MM.1S (cell line): Measurements from ENCODE around the gene ITPRID1.

ENCODE experiments used
- DNase-seq: peaks from one replicate; pipeline ENCODE4 v3.0.0-alpha.2; 2015
- H2AFZ ChIP-seq: fragments of 300-600 bp; sonication (generic); 2 replicates; pipeline ENCODE4 v1.6.0; 2016; ENCODE audit warnings: antibody characterized with exemption, low read length
- H3F3A ChIP-seq: fragments of 300-600 bp; sonication (generic); 2 replicates; pipeline ENCODE4 v1.6.1; 2016; ENCODE audit warnings: mild to moderate bottlenecking, antibody characterized with exemption, low read length, moderate library complexity, mixed read lengths; ENCODE audit not compliant: insufficient read depth
- H3K27ac ChIP-seq: fragments of 300-600 bp; sonication (generic); 2 replicates; pipeline ENCODE4 v1.5.1; 2016; ENCODE audit warnings: mild to moderate bottlenecking, low read length
- H3K27me3 ChIP-seq: fragments of 300-600 bp; sonication (generic); replicated peaks from 2 replicates; pipeline ENCODE4 v1.6.0; 2016; ENCODE audit warnings: low read length; ENCODE audit not compliant: insufficient read depth
- H3K36me3 ChIP-seq: fragments of 300-600 bp; sonication (generic); replicated peaks from 2 replicates; pipeline ENCODE4 v1.6.1; 2016; ENCODE audit warnings: mild to moderate bottlenecking, low read length, mixed read lengths; ENCODE audit not compliant: insufficient read depth
- H3K4me1 ChIP-seq: fragments of 300-600 bp; sonication (generic); 2 replicates; pipeline ENCODE4 v1.6.1; 2016; ENCODE audit warnings: low read length, mixed read lengths
- H3K4me2 ChIP-seq: fragments of 300-600 bp; sonication (generic); 2 replicates; pipeline ENCODE4 v1.6.0; 2016; ENCODE audit warnings: low read depth, low read length
- H3K4me3 ChIP-seq: fragments of 300-600 bp; sonication (generic); 2 replicates; pipeline ENCODE4 v1.5.1; 2016; ENCODE audit warnings: low read length, mixed read lengths
- H3K79me2 ChIP-seq: fragments of 300-600 bp; sonication (generic); 2 replicates; pipeline ENCODE4 v1.6.1; 2016; ENCODE audit warnings: mixed run types, low read length, mixed read lengths
- H3K9ac ChIP-seq: fragments of 300-600 bp; sonication (generic); 2 replicates; pipeline ENCODE4 v1.6.1; 2016; ENCODE audit warnings: low read length, mixed read lengths
- H3K9me2 ChIP-seq: fragments of 300-600 bp; sonication (generic); replicated peaks from 2 replicates; pipeline ENCODE4 v1.6.1; 2016; ENCODE audit warnings: mild to moderate bottlenecking, low read length, mixed read lengths; ENCODE audit not compliant: insufficient read depth
- H3K9me3 ChIP-seq: fragments of 300-600 bp; sonication (generic); replicated peaks from 2 replicates; pipeline ENCODE4 v1.6.1; 2016; ENCODE audit warnings: mild to moderate bottlenecking, low read length, mixed read lengths; ENCODE audit not compliant: insufficient read depth
- H4K20me1 ChIP-seq: fragments of 300-600 bp; sonication (generic); 2 replicates; pipeline ENCODE4 v1.6.1; 2016; ENCODE audit warnings: mild to moderate bottlenecking, low read length, moderate library complexity, mixed read lengths; ENCODE audit not compliant: insufficient read depth
- CTCF ChIP-seq: fragments of 300-600 bp; sonication (generic); IDR thresholded peaks from 2 replicates; pipeline ENCODE4 v1.5.1; 2016; ENCODE audit warnings: antibody characterized with exemption, low read length, mixed read lengths
- EZH2 ChIP-seq: fragments of 300-600 bp; sonication (generic); optimal IDR thresholded peaks from 2 replicates; pipeline ENCODE3; 2017; ENCODE audit warnings: low read depth, mild to moderate bottlenecking, antibody characterized with exemption, low read length, mixed read lengths
- EZH2phosphoT487 ChIP-seq: fragments of 300-600 bp; sonication (generic); IDR thresholded peaks from 2 replicates; pipeline ENCODE4 v1.6.1; 2018; ENCODE audit warnings: antibody characterized with exemption, low read length

The ITPRID1 gene

GRCh38 chr7:31603046-31603445, 89.2 kb downstream of the ITPRID1 start:
- H3K9me3 ChIP-seq, result no peaks in the 10 kb centered on the region
- H3K36me3 ChIP-seq, result no peaks in the 10 kb centered on the region
- no peaks in the 10 kb centered on the region for H4K20me1 ChIP-seq
- TF ChIP-seq EZH2phosphoT487 (no peak), CTCF (no peak), EZH2 (no peak)
- H3K4me2 ChIP-seq, result no peak overlapping the region
- no peaks in the 10 kb centered on the region for H3F3A ChIP-seq
- H3K27ac ChIP-seq, result no peak overlapping the region
- H3K4me3 ChIP-seq, result no peak overlapping the region
- H2AFZ ChIP-seq, result no peak overlapping the region
- DNase-seq, result no peak
- no peaks in the 10 kb centered on the region for H3K27me3 ChIP-seq
- no peaks in the 10 kb centered on the region for H3K9me2 ChIP-seq
- no peaks in the 10 kb centered on the region for H3K79me2 ChIP-seq
- no peaks in the 10 kb centered on the region for H3K4me1 ChIP-seq
- no peak overlapping the region for H3K9ac ChIP-seq

- no peak overlapping the region for H3K4me2 ChIP-seq
- no peak for DNase-seq
- H3K79me2 ChIP-seq, result no peaks in the 10 kb centered on the region
- no peaks in the 10 kb centered on the region for H3K4me1 ChIP-seq
- H3F3A ChIP-seq, result no peaks in the 10 kb centered on the region
- H3K27me3 ChIP-seq, result no peaks in the 10 kb centered on the region
- no peak overlapping the region for H3K27ac ChIP-seq
- no peaks in the 10 kb centered on the region for H3K36me3 ChIP-seq
- H3K9me2 ChIP-seq, result no peaks in the 10 kb centered on the region
- TF ChIP-seq EZH2phosphoT487 (no peak), CTCF (no peak), EZH2 (no peak)
- H4K20me1 ChIP-seq, result no peaks in the 10 kb centered on the region
- H3K9ac ChIP-seq, result no peak overlapping the region
- no peak overlapping the region for H3K4me3 ChIP-seq
- H2AFZ ChIP-seq, result no peak overlapping the region
- no peaks in the 10 kb centered on the region for H3K9me3 ChIP-seq
Observed at GRCh38 chr7:31613604-31614003, 99.7 kb downstream of the ITPRID1 start.

- Histone ChIP-seq H4K20me1 (no peaks in the 10 kb centered on the region), H3K4me3 (no peak overlapping the region), H3K79me2 (no peaks in the 10 kb centered on the region), H3K36me3 (no peaks in the 10 kb centered on the region), H3K9ac (no peak overlapping the region), H3K27me3 (no peaks in the 10 kb centered on the region), H3K9me3 (no peaks in the 10 kb centered on the region), H2AFZ (no peak overlapping the region), H3K4me2 (no peak overlapping the region), H3K4me1 (no peaks in the 10 kb centered on the region), H3K9me2 (no peaks in the 10 kb centered on the region), H3F3A (no peaks in the 10 kb centered on the region), H3K27ac (no peak overlapping the region)
- no peak for TF ChIP-seq EZH2
- TF ChIP-seq EZH2phosphoT487, result no peak
- no peak for TF ChIP-seq CTCF
- DNase-seq, result no peak
Observed at GRCh38 chr7:31633467-31633866, 119.6 kb downstream of the ITPRID1 start.
